Mesenchymal stem cell (in vitro differentiated cells and primary cell): ENCODE data around the gene ADAP1.

Experiments
- DNase-seq: peaks from one replicate; pipeline ENCODE4 v3.0.0-alpha.2; 2013
- H2AFZ ChIP-seq: one replicate; pipeline ENCODE4 v1.6.1; 2013; ENCODE audit warnings: low read depth, mild to moderate bottlenecking, control low read depth, inconsistent platforms, low read length, moderate library complexity
- H2AK5ac ChIP-seq: 2 replicates; pipeline ENCODE4 v1.6.1; 2013; ENCODE audit warnings: low read length, moderate library complexity, mild to moderate bottlenecking, inconsistent platforms; ENCODE audit not compliant: severe bottlenecking
- H2BK120ac ChIP-seq: one replicate; pipeline ENCODE4 v1.6.1; 2013; ENCODE audit warnings: low read depth, mild to moderate bottlenecking, inconsistent platforms, low read length, moderate library complexity
- H2BK12ac ChIP-seq, 2 experiments: one replicate each; pipeline ENCODE4 v1.6.1; 2013; ENCODE audit warnings: inconsistent platforms in 2 of 2, low read length in 2 of 2, mild to moderate bottlenecking in 2 of 2, moderate library complexity in 2 of 2, control low read depth in 1 of 2
- H2BK15ac ChIP-seq: one replicate; pipeline ENCODE4 v1.6.1; 2013; ENCODE audit warnings: mild to moderate bottlenecking, low read depth, inconsistent platforms; ENCODE audit not compliant: poor library complexity, severe bottlenecking
- H2BK5ac ChIP-seq: 2 replicates; pipeline ENCODE4 v1.6.1; 2013; ENCODE audit warnings: low read depth, mild to moderate bottlenecking, low read length, control low read depth, inconsistent platforms; ENCODE audit not compliant: poor library complexity, severe bottlenecking
- H3K14ac ChIP-seq, 2 experiments: one replicate each; pipeline ENCODE4 v1.6.1; 2013; ENCODE audit warnings: inconsistent platforms in 2 of 2, low read length in 2 of 2, control low read depth in 1 of 2, mild to moderate bottlenecking in 1 of 2, moderate library complexity in 1 of 2
- H3K18ac ChIP-seq, 2 experiments: one replicate each; pipeline ENCODE4 v1.6.1; 2013; ENCODE audit warnings: inconsistent platforms in 2 of 2, low read length in 2 of 2, control low read depth in 1 of 2, low read depth in 1 of 2, mild to moderate bottlenecking in 1 of 2
- H3K23ac ChIP-seq, 2 experiments: one replicate each; pipeline ENCODE4 v1.6.1; 2013; ENCODE audit warnings: inconsistent platforms in 2 of 2, low read length in 2 of 2, mild to moderate bottlenecking in 2 of 2, moderate library complexity in 2 of 2, control low read depth in 1 of 2
- H3K27ac ChIP-seq: 2 replicates; pipeline ENCODE4 v1.5.1; 2013; ENCODE audit warnings: mild to moderate bottlenecking, moderate library complexity, low read length, control low read depth, inconsistent platforms; ENCODE audit not compliant: poor library complexity, severe bottlenecking
- H3K27me3 ChIP-seq, 2 experiments: 2 replicates each; pipeline versions ENCODE4 v1.6.1 to v1.7.0; 2013; ENCODE audit warnings: low read length in 2 of 2, mild to moderate bottlenecking in 2 of 2, moderate library complexity in 2 of 2, control low read depth in 1 of 2, inconsistent platforms in 1 of 2; ENCODE audit not compliant: control insufficient read depth in 1 of 2, insufficient read depth in 1 of 2
- H3K36me3 ChIP-seq, 2 experiments: 2 replicates each; pipeline versions ENCODE4 v1.6.1 to v1.7.0; 2013; ENCODE audit warnings: low read length in 2 of 2, control low read depth in 1 of 2, inconsistent platforms in 1 of 2, low read depth in 1 of 2, mild to moderate bottlenecking in 1 of 2; ENCODE audit not compliant: insufficient read depth in 2 of 2, control insufficient read depth in 1 of 2
- H3K4ac ChIP-seq, 2 experiments: one replicate each; pipeline ENCODE4 v1.6.1; 2013; ENCODE audit warnings: inconsistent platforms in 2 of 2, low read length in 2 of 2, mild to moderate bottlenecking in 2 of 2, moderate library complexity in 2 of 2, control low read depth in 1 of 2, low read depth in 1 of 2
- H3K4me1 ChIP-seq: 2 replicates; pipeline ENCODE4 v1.6.1; 2013; ENCODE audit warnings: low read depth, low read length, control low read depth; ENCODE audit not compliant: control insufficient read depth, insufficient read depth
- H3K4me2 ChIP-seq: 2 replicates; pipeline ENCODE4 v1.6.1; 2013; ENCODE audit warnings: low read length, mild to moderate bottlenecking, inconsistent platforms; ENCODE audit not compliant: poor library complexity, severe bottlenecking
- H3K4me3 ChIP-seq, 2 experiments: 2 replicates each; pipeline versions ENCODE4 v1.5.1 to v1.7.0; 2013; ENCODE audit warnings: low read length in 2 of 2, mild to moderate bottlenecking in 2 of 2, control low read depth in 1 of 2, low read depth in 1 of 2; ENCODE audit not compliant: insufficient read depth in 1 of 2
- H3K79me1 ChIP-seq: replicated peaks from 2 replicates; pipeline ENCODE4 v1.6.1; 2013; ENCODE audit warnings: mild to moderate bottlenecking, control low read depth, low read length, inconsistent platforms; ENCODE audit not compliant: poor library complexity, severe bottlenecking
- H3K9ac ChIP-seq: 2 replicates; pipeline ENCODE4 v1.7.0; 2013; ENCODE audit warnings: mild to moderate bottlenecking, low read length, moderate library complexity
- H3K9me3 ChIP-seq: 2 replicates; pipeline ENCODE4 v1.7.0; 2013; ENCODE audit warnings: mild to moderate bottlenecking, low read length; ENCODE audit not compliant: control insufficient read depth
- H4K8ac ChIP-seq: one replicate; pipeline ENCODE4 v1.6.1; 2013; ENCODE audit warnings: inconsistent platforms, mild to moderate bottlenecking, low read length, moderate library complexity
- H4K91ac ChIP-seq: one replicate; pipeline ENCODE4 v1.6.1; 2013; ENCODE audit warnings: mild to moderate bottlenecking, low read length, inconsistent platforms
- WGBS: methylation state at CpG from one replicate; pipeline ENCODE4 v1.1.7; 2013; ENCODE audit warnings: mixed read lengths; 5-methylcytosine and 5-hydroxymethylcytosine counted together

The ADAP1 gene

DNA sequence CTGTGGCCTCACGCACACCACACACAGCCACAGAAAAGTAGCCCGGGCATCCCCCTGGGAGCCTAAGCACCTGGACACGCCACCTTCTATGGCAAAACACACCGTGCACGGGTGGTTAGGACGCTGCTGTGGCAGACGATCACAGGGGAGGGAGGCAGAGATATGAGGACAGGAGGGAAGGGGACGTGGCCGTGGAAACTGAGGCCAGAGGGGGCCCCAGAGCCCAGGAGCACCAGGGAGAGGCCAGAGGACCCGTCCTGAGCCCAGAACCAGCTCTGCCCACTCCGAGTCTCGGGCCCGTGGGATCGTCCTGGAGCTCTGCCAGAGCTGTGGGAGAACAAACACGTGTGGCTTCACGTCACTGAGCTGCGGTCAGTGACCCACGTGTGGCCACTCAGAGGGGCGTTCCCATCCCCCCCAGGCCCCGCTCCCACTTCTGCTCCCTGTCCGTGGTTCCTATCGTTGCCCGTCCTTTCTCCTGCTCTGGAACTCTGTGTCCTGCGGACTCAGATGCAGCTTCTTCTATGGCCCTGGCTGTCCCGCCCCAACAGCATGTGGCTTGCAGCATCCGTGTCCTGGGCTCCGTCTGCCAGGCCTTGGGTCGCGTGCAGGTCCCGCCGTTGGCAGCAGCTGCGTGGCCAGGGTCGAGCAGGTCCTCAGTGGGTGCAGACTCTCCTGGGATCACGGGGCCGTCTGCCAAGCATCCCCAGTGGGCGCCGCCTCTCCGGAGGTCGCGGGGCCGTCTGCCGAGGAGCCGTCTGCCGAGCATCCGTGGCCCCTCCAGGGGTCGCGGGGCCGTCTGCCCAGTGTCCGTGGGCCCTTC, 47.1 kb downstream of the ADAP1 start:
- no peak overlapping the region for H2BK12ac ChIP-seq
- no peak overlapping the region for H3K4ac ChIP-seq
- no peak overlapping the region for H3K18ac ChIP-seq
- H3K27ac ChIP-seq: no peak overlapping the region
- no peak overlapping the region for H2BK5ac ChIP-seq
- H2BK120ac ChIP-seq: no peak overlapping the region
- no peak overlapping the region for H3K23ac ChIP-seq
- H3K4me1 ChIP-seq: peaks cover 11% of the 10 kb centered on the region
- no peak for DNase-seq
- H2BK15ac ChIP-seq: no peak overlapping the region
- H3K14ac ChIP-seq: no peak overlapping the region
- no peak overlapping the region for H4K8ac ChIP-seq
- peaks cover 0 to 4% of the 10 kb centered on the region in 2 experiments for H3K36me3 ChIP-seq
- no peaks in the 10 kb centered on the region for H3K79me1 ChIP-seq
- H2AFZ ChIP-seq: no peak overlapping the region
- H3K27me3 ChIP-seq: peaks cover 39 to 53% of the 10 kb centered on the region in 2 experiments
- H3K9me3 ChIP-seq: no peaks in the 10 kb centered on the region
- H2AK5ac ChIP-seq: no peak overlapping the region
- H3K9ac ChIP-seq: no peak overlapping the region
- WGBS: 87% methylated on average over 49 of the region's 49 CpGs
- no peak overlapping the region for H4K91ac ChIP-seq
- H3K4me2 ChIP-seq: no peak overlapping the region
- H3K4me3 ChIP-seq: no peak overlapping the region

DNA sequence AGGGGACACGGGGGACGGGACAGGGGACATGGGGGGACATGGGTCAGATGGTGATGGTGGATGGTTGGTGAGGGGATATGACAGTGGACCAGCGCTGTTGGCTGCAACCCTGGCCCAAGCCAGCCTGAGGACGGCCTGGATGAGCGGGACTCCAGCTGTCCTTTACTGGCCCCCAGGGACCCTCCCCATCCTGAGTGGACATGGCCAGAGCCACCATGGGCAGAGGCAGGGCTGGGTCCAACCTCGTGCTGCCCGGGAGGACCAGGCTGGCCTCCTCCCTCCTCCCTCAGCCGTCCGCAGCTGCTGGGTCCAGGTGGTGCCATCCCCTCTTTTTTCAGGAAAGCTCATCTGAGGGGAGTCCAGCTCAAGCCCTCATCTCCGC, 47.7 kb downstream of the ADAP1 start:
- Histone ChIP-seq H3K36me3 (peaks cover 0 to 4% of the 10 kb centered on the region in 2 experiments), H3K9me3 (no peaks in the 10 kb centered on the region), H3K27ac (no peak overlapping the region), H3K27me3 (peaks cover 39 to 53% of the 10 kb centered on the region in 2 experiments), H2AFZ (no peak overlapping the region), H2AK5ac (no peak overlapping the region), H4K8ac (no peak overlapping the region), H3K18ac (no peak overlapping the region), H2BK15ac (no peak overlapping the region), H2BK12ac (no peak overlapping the region), H2BK5ac (no peak overlapping the region), H3K23ac (no peak overlapping the region), H2BK120ac (no peak overlapping the region), H3K4me3 (no peak overlapping the region), H4K91ac (peak overlapping the region; percentile 43), H3K4ac (no peak overlapping the region), H3K4me2 (no peak overlapping the region), H3K14ac (no peak overlapping the region), H3K79me1 (no peaks in the 10 kb centered on the region), H3K9ac (no peak overlapping the region), H3K4me1 (peaks cover 14% of the 10 kb centered on the region)
- DNase-seq: no peak
- 73% methylated on average over 8 of the region's 10 CpGs for WGBS

DNA sequence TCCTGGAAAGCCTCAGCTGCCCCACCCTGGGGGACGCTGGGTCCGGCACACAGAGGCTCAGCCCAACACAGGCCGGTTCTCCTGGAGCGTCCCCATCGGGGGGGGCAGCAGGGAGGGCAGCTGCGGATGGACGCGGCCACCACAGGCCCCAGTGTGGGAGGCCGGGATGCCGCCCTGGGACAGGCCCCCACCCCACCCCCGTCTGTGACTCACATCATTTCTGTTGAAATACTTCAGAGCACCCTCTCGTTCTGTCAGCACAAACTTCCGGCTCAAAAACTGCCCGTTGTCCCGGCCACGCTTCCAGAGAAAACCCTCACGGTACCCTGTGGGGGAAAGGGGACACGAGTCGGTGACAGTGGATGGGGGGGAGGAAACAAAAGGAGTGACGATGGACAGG, 49.6 kb downstream of the ADAP1 start:
- Histone ChIP-seq H3K14ac (no peak overlapping the region), H4K8ac (no peak overlapping the region), H2AFZ (no peak overlapping the region), H3K18ac (no peak overlapping the region), H3K27ac (no peak overlapping the region), H3K4me1 (peaks cover 20% of the 10 kb centered on the region), H2BK120ac (no peak overlapping the region), H3K9me3 (no peaks in the 10 kb centered on the region), H4K91ac (no peak overlapping the region), H3K36me3 (peaks cover 0 to 4% of the 10 kb centered on the region in 2 experiments), H2BK12ac (no peak overlapping the region), H2BK15ac (peak overlapping the region; percentile 67), H3K4me2 (no peak overlapping the region), H3K79me1 (no peaks in the 10 kb centered on the region), H3K9ac (peak overlapping the region; percentile 70), H3K23ac (no peak overlapping the region), H3K27me3 (peaks cover 32 to 45% of the 10 kb centered on the region in 2 experiments), H3K4me3 (peak overlapping the region in 1 of 2 experiments; percentile 18), H2AK5ac (no peak overlapping the region), H3K4ac (no peak overlapping the region), H2BK5ac (no peak overlapping the region)
- peak; percentile 38 for DNase-seq
- 59% methylated on average over 15 of the region's 20 CpGs for WGBS

DNA sequence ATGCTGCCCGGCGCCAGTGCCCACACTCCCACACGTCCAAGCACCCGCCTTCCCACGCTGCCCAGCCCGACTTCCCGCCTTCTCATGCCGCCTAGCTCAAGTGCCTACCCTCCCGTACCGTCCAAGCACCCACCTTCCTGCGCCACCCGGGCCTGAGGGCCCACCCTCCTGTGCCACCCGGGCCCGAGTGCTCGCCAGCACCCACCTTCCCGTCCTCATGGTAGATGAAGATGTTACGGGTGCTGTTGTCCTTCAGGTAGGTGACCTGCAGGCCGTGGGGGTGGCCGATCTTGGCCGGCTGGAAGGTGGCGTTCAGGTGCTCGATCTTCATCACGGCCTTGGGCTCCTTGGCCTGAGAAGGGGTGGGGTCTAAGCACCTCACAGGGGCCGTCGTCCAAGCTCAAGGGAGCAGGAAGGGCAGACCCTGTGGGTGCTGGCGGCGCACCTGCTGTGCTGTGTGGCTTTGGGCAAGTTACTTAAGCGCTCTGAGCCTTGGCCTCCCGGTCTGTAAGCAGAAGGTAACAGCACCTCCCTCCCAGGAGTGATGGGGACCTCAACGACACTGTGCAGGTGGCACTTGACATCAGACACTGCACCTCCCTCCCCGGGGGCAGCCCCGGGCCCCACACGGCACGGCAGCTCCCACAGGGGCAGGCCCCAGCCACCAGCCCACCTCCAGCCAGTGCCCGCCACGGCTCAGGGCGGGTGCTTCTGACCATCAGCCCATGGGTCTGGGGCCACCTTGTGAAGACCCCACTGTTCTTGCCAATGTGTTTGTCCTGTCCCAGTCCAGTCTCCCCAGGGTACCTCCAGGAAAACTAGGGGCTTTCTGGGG, 50.3 kb downstream of the ADAP1 start:
- H3K4ac ChIP-seq: no peak overlapping the region
- no peak overlapping the region for H2AK5ac ChIP-seq
- peak overlapping the region; percentile 70 for H3K9ac ChIP-seq
- no peak overlapping the region for H2BK5ac ChIP-seq
- H2AFZ ChIP-seq: no peak overlapping the region
- peak overlapping the region; percentile 67 for H2BK15ac ChIP-seq
- H2BK12ac ChIP-seq: no peak overlapping the region
- no peak overlapping the region for H3K27ac ChIP-seq
- peak overlapping the region; percentile 17 for H4K8ac ChIP-seq
- H3K23ac ChIP-seq: no peak overlapping the region
- H3K18ac ChIP-seq: no peak overlapping the region
- H3K9me3 ChIP-seq: no peaks in the 10 kb centered on the region
- WGBS: 90% methylated on average over 37 of the region's 37 CpGs
- H4K91ac ChIP-seq: peak overlapping the region; percentile 59
- H3K27me3 ChIP-seq: peaks cover 27 to 39% of the 10 kb centered on the region in 2 experiments
- peak overlapping the region; percentile 9 for H2BK120ac ChIP-seq
- H3K4me2 ChIP-seq: no peak overlapping the region
- no peak for DNase-seq
- no peak overlapping the region for H3K14ac ChIP-seq
- H3K4me1 ChIP-seq: peaks cover 14% of the 10 kb centered on the region
- H3K4me3 ChIP-seq: peak overlapping the region in 1 of 2 experiments; percentile 9
- H3K36me3 ChIP-seq: peaks cover 0 to 5% of the 10 kb centered on the region in 2 experiments
- H3K79me1 ChIP-seq: no peaks in the 10 kb centered on the region
